ENCODE data around the gene ATP6V1G2. TPM values are rescaled to one million over a fixed set of nuclear protein-coding genes. Genes with fewer than 3 reads are reported as not detected.

ATP6V1G2 gene
- total RNA-seq, 4 donors from 2014 or later = 0.21 to 2.1 TPM; not detected in 2

DNA sequence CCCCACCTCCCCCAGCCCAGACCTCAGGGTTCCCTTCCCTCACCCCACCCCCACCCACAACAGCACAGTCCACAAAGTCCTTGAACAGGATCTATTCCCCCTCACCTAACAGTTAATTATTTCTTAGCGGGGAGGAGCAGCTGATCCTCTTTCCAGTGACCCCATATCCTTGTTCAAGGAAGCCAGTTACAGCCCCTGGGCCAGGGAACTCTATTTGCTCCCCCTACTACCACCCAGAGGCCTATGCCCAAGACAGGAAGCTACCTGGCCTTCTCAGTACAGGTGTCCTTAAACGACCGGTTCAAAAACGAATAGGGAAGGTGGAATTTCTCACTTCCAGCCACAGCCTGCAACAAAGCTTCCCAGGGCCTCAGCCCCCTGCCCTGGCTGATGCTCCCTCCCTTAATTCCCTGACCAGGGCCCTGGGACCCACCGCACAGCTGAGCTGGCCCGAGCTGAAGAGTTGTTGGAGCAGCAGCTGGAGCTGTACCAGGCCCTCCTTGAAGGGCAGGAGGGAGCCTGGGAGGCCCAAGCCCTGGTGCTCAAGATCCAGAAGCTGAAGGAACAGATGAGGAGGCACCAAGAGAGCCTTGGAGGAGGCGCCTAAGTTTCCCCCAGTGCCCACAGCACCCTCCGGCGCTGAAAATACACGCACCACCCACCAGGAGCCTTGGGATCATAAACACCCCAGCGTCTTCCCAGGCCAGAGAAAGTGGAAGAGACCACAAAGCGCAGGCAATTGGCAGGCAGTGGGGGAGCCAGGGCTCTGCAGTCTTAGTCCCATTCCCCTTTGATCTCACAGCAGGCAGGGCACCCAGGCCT, 16.9 kb downstream of the ATP6V1G2 start:
- peaks cover 11 to 57% (median 46%) of the 10 kb centered on the region in 3 donors for H3K36me3 ChIP-seq
- DNase-seq = no peak
- intact Hi-C loops (cut with DNase I) = no loop called here
- no CpG with 5 or more reads among the region's 12 CpGs for WGBS, 2 donors
- H3K4me3 ChIP-seq = no peak overlapping the region
- no peak for TF ChIP-seq POLR2A (IDR thresholded peaks at IDR 0.05)
- TF ChIP-seq, protein P1, sequence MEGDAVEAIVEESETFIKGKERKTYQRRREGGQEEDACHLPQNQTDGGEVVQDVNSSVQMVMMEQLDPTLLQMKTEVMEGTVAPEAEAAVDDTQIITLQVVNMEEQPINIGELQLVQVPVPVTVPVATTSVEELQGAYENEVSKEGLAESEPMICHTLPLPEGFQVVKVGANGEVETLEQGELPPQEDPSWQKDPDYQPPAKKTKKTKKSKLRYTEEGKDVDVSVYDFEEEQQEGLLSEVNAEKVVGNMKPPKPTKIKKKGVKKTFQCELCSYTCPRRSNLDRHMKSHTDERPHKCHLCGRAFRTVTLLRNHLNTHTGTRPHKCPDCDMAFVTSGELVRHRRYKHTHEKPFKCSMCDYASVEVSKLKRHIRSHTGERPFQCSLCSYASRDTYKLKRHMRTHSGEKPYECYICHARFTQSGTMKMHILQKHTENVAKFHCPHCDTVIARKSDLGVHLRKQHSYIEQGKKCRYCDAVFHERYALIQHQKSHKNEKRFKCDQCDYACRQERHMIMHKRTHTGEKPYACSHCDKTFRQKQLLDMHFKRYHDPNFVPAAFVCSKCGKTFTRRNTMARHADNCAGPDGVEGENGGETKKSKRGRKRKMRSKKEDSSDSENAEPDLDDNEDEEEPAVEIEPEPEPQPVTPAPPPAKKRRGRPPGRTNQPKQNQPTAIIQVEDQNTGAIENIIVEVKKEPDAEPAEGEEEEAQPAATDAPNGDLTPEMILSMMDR (IDR thresholded peaks at IDR 0.05) = no peak
- H3K27me3 ChIP-seq = no peaks in the 10 kb centered on the region
- no peaks in the 10 kb centered on the region for H3K4me1 ChIP-seq
- H3K27ac ChIP-seq = no peak overlapping the region
- H3K9me3 ChIP-seq = no peaks in the 10 kb centered on the region

DNA sequence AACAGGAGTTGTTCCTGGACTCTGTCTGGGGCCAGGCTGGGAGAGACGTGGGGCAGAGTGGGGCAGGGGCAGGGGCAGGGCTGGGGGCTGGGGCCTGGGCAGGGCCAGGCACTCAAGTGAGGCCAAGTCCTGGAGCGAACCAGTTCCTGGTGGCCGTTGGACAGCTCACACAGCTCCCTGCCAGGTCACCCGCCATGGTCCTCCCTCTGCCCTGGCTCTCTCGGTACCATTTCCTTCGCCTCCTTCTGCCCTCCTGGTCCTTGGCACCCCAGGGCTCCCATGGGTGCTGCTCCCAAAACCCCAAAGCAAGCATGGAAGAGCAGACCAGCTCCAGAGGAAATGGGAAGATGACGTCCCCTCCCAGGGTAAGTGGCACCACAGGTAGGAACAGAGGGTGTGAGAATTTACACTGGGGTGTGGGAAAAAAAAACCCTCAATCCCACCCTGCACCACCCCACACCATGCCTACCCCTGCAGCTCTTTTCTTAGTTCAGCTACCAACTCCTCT, 17.5 kb downstream of the ATP6V1G2 start, which contains the start of gene MCCD1:
Gene MCCD1 (plus strand): TSS at position 142 of the 508 bp plus-strand sequence. CDS start 53 bp downstream, at position 195.
- H3K4me3 ChIP-seq = no peak within 1 kb of the TSS
- H3K27ac ChIP-seq = peak within 1 kb of the TSS in 1 of 4 donors; percentile 5
- H3K4me1 ChIP-seq = no peaks in the 10 kb centered on the region
- peaks cover 5 to 50% (median 39%) of the 10 kb centered on the region in 3 donors for H3K36me3 ChIP-seq
- WGBS, 2 donors = 13 to 40% methylated on average over 2 to 3 of the region's 7 CpGs
- H3K9me3 ChIP-seq = no peaks in the 10 kb centered on the region
- H3K27me3 ChIP-seq = no peaks in the 10 kb centered on the region
- TF ChIP-seq POLR2A (IDR thresholded peaks at IDR 0.05) = no peak
- TF ChIP-seq, protein P1 (IDR thresholded peaks at IDR 0.05) = no peak
- no peak for DNase-seq
- intact Hi-C loops (cut with DNase I) = no loop called here

DNA sequence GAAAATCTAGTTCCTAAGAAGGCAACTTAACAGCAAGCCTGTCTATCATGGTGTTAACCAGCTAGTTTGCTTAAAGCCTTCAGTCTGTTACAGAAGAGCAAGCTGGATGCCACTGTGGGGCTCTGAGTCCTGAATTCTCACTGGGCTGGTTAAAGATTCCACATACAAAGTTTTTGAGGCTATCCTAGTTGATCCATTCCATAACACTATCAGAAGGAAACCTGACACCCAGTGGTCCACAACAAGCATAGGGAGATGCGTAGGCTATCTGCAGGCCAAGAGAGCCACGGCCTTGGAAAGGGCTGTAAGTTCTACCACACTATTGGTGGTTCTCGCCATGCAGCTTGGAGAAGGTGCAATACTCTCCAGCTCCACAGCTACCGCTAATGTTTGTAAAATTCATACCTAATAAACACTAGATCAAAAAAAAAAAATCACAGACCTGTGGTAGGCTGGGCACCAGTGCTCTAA, 18.1 kb downstream of the ATP6V1G2 start:
- Histone ChIP-seq H3K4me1 (no peaks in the 10 kb centered on the region), H3K9me3 (no peaks in the 10 kb centered on the region), H3K27me3 (no peaks in the 10 kb centered on the region), H3K36me3 (peaks cover 0 to 45% (median 34%) of the 10 kb centered on the region in 3 donors), H3K4me3 (no peak overlapping the region), H3K27ac (no peak overlapping the region)
- WGBS, 2 donors = 88 to 89% methylated on average over 4 of the region's 4 CpGs
- TF ChIP-seq, protein P1 (IDR thresholded peaks at IDR 0.05) = no peak
- no peak for DNase-seq
- intact Hi-C loops (cut with DNase I) = no loop called here

DNA sequence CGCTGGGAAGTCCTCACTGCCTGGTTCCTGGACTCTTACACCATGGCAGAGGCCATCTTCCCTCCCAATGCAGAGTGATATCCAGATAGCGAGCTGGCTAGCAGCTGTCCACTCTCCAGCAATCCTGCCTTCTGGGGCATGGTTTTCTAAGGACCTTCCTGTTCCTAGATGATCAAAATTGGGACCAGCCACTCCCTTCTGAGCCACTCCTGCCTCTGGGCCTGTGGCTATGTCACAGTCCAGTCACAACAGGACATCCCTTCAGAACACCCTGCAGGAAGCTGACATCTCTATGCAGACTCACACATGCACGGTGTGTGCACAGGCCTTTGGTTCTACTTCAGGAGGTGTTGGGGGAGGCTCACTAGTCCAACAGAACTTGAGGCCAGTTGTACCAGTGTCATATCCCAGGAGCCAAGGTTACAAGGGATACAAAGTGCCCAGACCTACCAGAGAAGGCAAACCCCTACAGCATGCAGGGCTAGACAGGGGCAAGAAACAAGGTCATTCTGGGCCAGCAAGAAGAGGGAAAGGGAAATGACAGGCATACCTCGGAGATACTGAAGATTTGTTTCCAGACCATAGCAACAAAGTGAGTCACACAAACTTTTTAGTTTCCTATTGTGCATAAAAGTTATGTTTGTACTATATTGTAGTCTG, 20.3 kb downstream of the ATP6V1G2 start:
- no peak overlapping the region for H3K4me3 ChIP-seq
- H3K9me3 ChIP-seq = no peaks in the 10 kb centered on the region
- H3K27ac ChIP-seq = no peak overlapping the region
- no peak for TF ChIP-seq POLR2A (IDR thresholded peaks at IDR 0.05)
- TF ChIP-seq, protein P1 (IDR thresholded peaks at IDR 0.05) = no peak
- DNase-seq = no peak
- H3K4me1 ChIP-seq = no peaks in the 10 kb centered on the region
- 53 to 70% methylated on average over 3 to 4 of the region's 4 CpGs for WGBS, 2 donors
- H3K36me3 ChIP-seq = peaks cover 0 to 22% (median 12%) of the 10 kb centered on the region in 3 donors
- intact Hi-C loops (cut with DNase I) = no loop called here
- no peaks in the 10 kb centered on the region for H3K27me3 ChIP-seq

DNA sequence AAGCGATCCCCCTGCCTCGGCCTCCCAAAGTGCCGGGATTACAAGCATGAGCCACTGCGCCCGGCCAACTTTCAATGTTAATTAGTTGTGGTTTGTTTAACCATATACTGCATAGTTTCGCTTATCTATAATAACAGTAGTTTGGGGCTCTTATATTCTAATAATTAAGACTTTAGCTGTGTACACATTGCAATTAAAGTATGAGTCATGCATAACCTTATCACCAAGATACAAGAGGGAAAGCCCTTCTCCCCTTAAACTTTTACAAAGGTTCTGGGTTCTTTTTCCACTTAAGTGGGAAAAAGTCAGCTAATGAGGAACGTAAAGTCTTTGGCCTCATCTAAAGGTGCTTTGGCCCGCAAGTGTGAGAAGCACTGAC, 20.9 kb downstream of the ATP6V1G2 start:
- H3K4me1 ChIP-seq = no peaks in the 10 kb centered on the region
- no peaks in the 10 kb centered on the region for H3K27me3 ChIP-seq
- H3K27ac ChIP-seq = no peak overlapping the region
- TF ChIP-seq, protein P1 (IDR thresholded peaks at IDR 0.05) = no peak
- no peak for TF ChIP-seq POLR2A (IDR thresholded peaks at IDR 0.05)
- intact Hi-C loops (cut with DNase I) = no loop called here
- no peak for DNase-seq
- WGBS, 2 donors = 69 to 80% methylated on average over 8 of the region's 8 CpGs
- peaks cover 0 to 17% (median 7%) of the 10 kb centered on the region in 3 donors for H3K36me3 ChIP-seq
- no peaks in the 10 kb centered on the region for H3K9me3 ChIP-seq
- no peak overlapping the region for H3K4me3 ChIP-seq
